Right ventricle myocardium superior (tissue), 1 donor: Measurements from ENCODE around the gene OR1J1. TPM values are rescaled to one million over a fixed set of nuclear protein-coding genes. Genes with fewer than 3 reads are reported as not detected.

Experiments
- ATAC-seq: fragments of 200-7000 bp; cut with Tn5 transposase; one replicate; pipeline ENCODE4 v1.9.1; 2020; ENCODE audit warnings: mild to moderate bottlenecking; ENCODE audit not compliant: poor library complexity
- DNase-seq: peaks from one replicate; pipeline ENCODE4 v3.0.0-alpha.2; 2020
- intact Hi-C: fragments of 100-400 bp; cut with DNase I; formaldehyde crosslinking; loops from one replicate; pipeline ENCODE4 v1.11.2; 2022
- long read RNA-seq: library from polyadenylated mRNA; unstranded; transcript quantifications from one replicate; pipeline ENCODE4 v2.0.0, GENCODE V29; 2021
- total RNA-seq: library from RNA; stranded (reverse); fragmentation: NEBNext Ultra II Directional; extraction: Animal tissue kit (Norgen Biotek cat#: 25700); gene quantifications from one replicate; pipeline ENCODE4 v1.2.1, GENCODE V29; 2021
- donor health status: DM: no; HTN: yes; CAD: no; lungs with severe emphysema.

The OR1J1 gene
- total RNA-seq, result not detected
- long read RNA-seq, result 0 reads

- no peak for DNase-seq
- intact Hi-C loops, result no loop called here
- ATAC-seq, result no peak
These were observed at the start of gene OR1J1 for GRCh38 chr9:122477826-122478225. OR1J1 (minus strand) TSS chr9:122477926; CDS start chr9:122477926, 0 bp downstream.

- intact Hi-C loops, result no loop called here
These were observed 49.5 kb upstream of the OR1J1 start, which contains the start of gene OR1N1 for GRCh38 chr9:122527193-122527592. OR1N1 (minus strand) TSS chr9:122527293; CDS start chr9:122527293, 0 bp downstream.

GRCh38 chr9:122526602-122527001 is 48.9 kb upstream of the OR1J1 start:
- intact Hi-C loops, result no loop called here
- DNase-seq (no peak), ATAC-seq (no peak)

More at GRCh38 chr9:122527193-122527592, 49.5 kb upstream of the OR1J1 start, which contains the start of gene OR1N1:
- DNase-seq (no peak), ATAC-seq (no peak)

GRCh38 chr9:122519376-122519775 is 41.6 kb upstream of the OR1J1 start:
- DNase-seq, result no peak
- intact Hi-C loops, result no loop called here
- no peak for ATAC-seq

- ATAC-seq (no peak), DNase-seq (no peak)
These were observed 41.1 kb upstream of the OR1J1 start, which contains the start of gene OR1J4 for GRCh38 chr9:122518841-122519240. OR1J4 (plus strand) TSS chr9:122519141; CDS start chr9:122519141, 0 bp downstream.

GRCh38 chr9:122518226-122518625 is 40.5 kb upstream of the OR1J1 start:
- intact Hi-C loops, result no loop called here
- DNase-seq (no peak), ATAC-seq (no peak)

More at GRCh38 chr9:122518841-122519240, 41.1 kb upstream of the OR1J1 start, which contains the start of gene OR1J4:
- intact Hi-C loops, result no loop called here

GRCh38 chr9:122510502-122510901 is 32.8 kb upstream of the OR1J1 start, which contains the start of gene OR1J2:
OR1J2 (plus strand) TSS chr9:122510802; CDS start chr9:122510802, 0 bp downstream.
- intact Hi-C loops, result no loop called here
- DNase-seq (no peak), ATAC-seq (no peak)

- DNase-seq, result no peak
- no peak for ATAC-seq
- intact Hi-C loops, result no loop called here
These were observed 29.2 kb upstream of the OR1J1 start for GRCh38 chr9:122506964-122507363.

GRCh38 chr9:122498883-122499288 is 21.2 kb upstream of the OR1J1 start:
- no peak for ATAC-seq
- intact Hi-C loops, result no loop called here
- no peak for DNase-seq

- DNase-seq (no peak), ATAC-seq (no peak)
- intact Hi-C loops, result no loop called here
These were observed 1.3 kb upstream of the OR1J1 start for GRCh38 chr9:122479062-122479461.

- ATAC-seq (no peak), DNase-seq (no peak)
- intact Hi-C loops, result no loop called here
These were observed 380 bp downstream of the OR1J1 start for GRCh38 chr9:122477346-122477745.

GRCh38 chr9:122475717-122476116 is 2.0 kb downstream of the OR1J1 start:
- intact Hi-C loops, result no loop called here
- ATAC-seq (no peak), DNase-seq (no peak)

- DNase-seq, result no peak
- no peak for ATAC-seq
- intact Hi-C loops, result no loop called here
These were observed 3.2 kb downstream of the OR1J1 start for GRCh38 chr9:122474561-122474960.

- DNase-seq, result no peak
- no peak for ATAC-seq
- intact Hi-C loops, result no loop called here
These were observed 9.0 kb downstream of the OR1J1 start for GRCh38 chr9:122468735-122469134.

GRCh38 chr9:122466456-122466855 is 11.3 kb downstream of the OR1J1 start:
- no peak for ATAC-seq
- no peak for DNase-seq
- intact Hi-C loops, result no loop called here

- DNase-seq (peak; percentile 52), ATAC-seq (peak; percentile 90)
- intact Hi-C loops, result loop anchor here (2.0 kb wide), 1 partner anchor 344 kb away; no protein-coding TSS in a partner anchor
These were observed 12.8 kb downstream of the OR1J1 start for GRCh38 chr9:122464633-122465567.

- ATAC-seq, result no peak
- intact Hi-C loops, result loop anchor here (2.0 kb wide), 1 partner anchor 345 kb away; no protein-coding TSS in a partner anchor
- DNase-seq, result no peak
These were observed 13.7 kb downstream of the OR1J1 start for GRCh38 chr9:122463828-122464632.

GRCh38 chr9:122457787-122458186 is 19.9 kb downstream of the OR1J1 start:
- ATAC-seq, result no peak
- intact Hi-C loops, result loop anchor here (10.0 kb wide), 2 partner anchors 83 to 353 kb away; partner anchors contain the start of gene PTGS1
- DNase-seq, result no peak

- ATAC-seq (no peak), DNase-seq (no peak)
- intact Hi-C loops, result loop anchor here (10.0 kb wide), 2 partner anchors 81 to 351 kb away; partner anchors contain the start of gene PTGS1
These were observed 21.6 kb downstream of the OR1J1 start for GRCh38 chr9:122456123-122456522.
